Panc1 (cell line): ENCODE data around the gene RPRD1B.

Source experiments
- CTCF ChIP-seq: fragments of 450-650 bp; IDR thresholded peaks from 2 replicates; pipeline ENCODE4 v1.5.1; 2017; ENCODE audit warnings: mild to moderate bottlenecking
- POLR2AphosphoS5 ChIP-seq: IDR thresholded peaks from 2 replicates; pipeline ENCODE4 v1.6.1; 2012; ENCODE audit warnings: mild to moderate bottlenecking, low read depth, low read length, moderate library complexity
- REST ChIP-seq, 2 experiments: IDR thresholded peaks; 2 replicates each; pipeline ENCODE4 v1.6.1; 2011 to 2012; ENCODE audit warnings: low read depth in 2 of 2, control low read depth in 1 of 2, low read length in 1 of 2, mild to moderate bottlenecking in 1 of 2, moderate library complexity in 1 of 2; ENCODE audit not compliant: insufficient read depth in 1 of 2
- SIN3A ChIP-seq: IDR thresholded peaks from 2 replicates; pipeline ENCODE4 v1.6.1; 2012; ENCODE audit warnings: low read depth, mild to moderate bottlenecking, low read length, moderate library complexity, borderline replicate concordance; ENCODE audit not compliant: insufficient read depth
- TCF7L2 ChIP-seq: IDR thresholded peaks from 2 replicates; pipeline ENCODE4 v1.6.1; 2011; ENCODE audit warnings: mild to moderate bottlenecking, low read depth, low read length, inconsistent platforms

DNA sequence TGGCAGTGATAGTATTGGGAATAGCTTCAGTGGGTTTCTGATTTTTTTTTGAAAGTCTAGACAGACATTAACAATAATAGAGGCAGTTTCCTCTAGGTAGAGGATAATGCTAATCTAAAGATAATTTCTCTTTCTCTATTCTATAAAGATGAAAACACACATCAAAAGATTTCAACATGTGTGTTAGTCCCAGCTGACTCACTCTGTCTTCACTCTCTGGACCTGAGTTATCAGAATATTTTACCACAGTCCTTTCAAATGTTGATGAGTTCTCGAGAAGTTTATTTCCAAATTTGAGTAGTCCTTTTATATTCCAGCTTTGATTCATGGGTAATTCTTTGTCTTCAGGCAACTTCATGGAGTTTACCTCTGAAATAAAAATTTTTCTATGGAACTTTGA lies 17.1 kb downstream of the RPRD1B start:
- no peak for TF ChIP-seq CTCF
- no peak for TF ChIP-seq POLR2AphosphoS5
- no peak for TF ChIP-seq TCF7L2
- no peak for TF ChIP-seq REST (IDR thresholded peaks at IDR 0.05; ENCODE audit: insufficient read depth in 1 of 2, low read depth in 2 of 2, low read length in 1 of 2)
- TF ChIP-seq SIN3A = no peak
